Measurements from ENCODE around the gene HCRTR1.

The HCRTR1 gene

GRCh38 chr1:31668303-31668883, 50.9 kb downstream of the HCRTR1 start:
- DNase-seq: peak; percentile 42

- DNase-seq: peak; percentile 95
These were observed 51.9 kb downstream of the HCRTR1 start for GRCh38 chr1:31669433-31669785.

GRCh38 chr1:31669786-31670592, 52.5 kb downstream of the HCRTR1 start:
- DNase-seq: peak; percentile 84

- no peak for DNase-seq
These were observed 53.1 kb downstream of the HCRTR1 start for GRCh38 chr1:31670593-31670964.

- DNase-seq: no peak
These were observed 53.7 kb downstream of the HCRTR1 start for GRCh38 chr1:31671147-31671546.

- no peak for DNase-seq
These were observed 54.2 kb downstream of the HCRTR1 start for GRCh38 chr1:31671561-31672201.

GRCh38 chr1:31672986-31673385, 55.5 kb downstream of the HCRTR1 start:
- peak; percentile 99 for DNase-seq

- DNase-seq: peak; percentile 57
These were observed 55.9 kb downstream of the HCRTR1 start for GRCh38 chr1:31673433-31673832.

GRCh38 chr1:31674626-31675025, 57.1 kb downstream of the HCRTR1 start:
- peak; percentile 49 for DNase-seq

- no peak for DNase-seq
These were observed 57.7 kb downstream of the HCRTR1 start for GRCh38 chr1:31675161-31675560.

DNA sequence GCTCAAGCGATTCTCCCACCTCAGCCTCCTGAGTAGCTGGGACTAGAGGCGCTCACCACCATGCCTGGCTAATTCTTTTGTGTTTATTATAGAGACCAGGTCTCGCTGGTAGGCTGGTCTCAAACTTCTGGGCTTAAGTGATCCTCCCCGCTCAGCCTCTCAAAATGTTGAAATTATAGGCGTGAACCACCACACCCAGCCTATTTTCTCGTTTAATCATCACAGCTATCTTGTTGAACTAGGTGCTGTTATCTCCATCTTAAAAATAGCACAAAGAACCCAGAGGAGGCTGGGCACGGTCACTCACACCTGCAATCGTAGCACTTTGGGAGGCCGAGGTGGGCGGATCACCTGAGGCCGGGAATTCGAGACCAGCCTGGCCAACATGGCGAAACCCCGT, 58.3 kb downstream of the HCRTR1 start:
- DNase-seq: no peak
